ENCODE results near the gene MIB2. TPM values are rescaled to one million over a fixed set of nuclear protein-coding genes. Genes with fewer than 3 reads are reported as not detected.

Gene MIB2
- total RNA-seq, 2 experiments from 2014 or later, result 58.3 to 59.4 TPM

GRCh38 chr1:1669468-1670440 lies 54.5 kb downstream of the MIB2 start:
- CTCF ChIA-PET, result interaction anchor here (0.6 to 1.4 kb wide), 2 partner anchors 9 to 568 kb away, joined by 3 to 4 read pairs; no protein-coding TSS in a partner anchor
- intact Hi-C loops (cut with DNase I, micrococcal nuclease), result no loop called here
- H3K27ac ChIP-seq (ENCODE audit: low read depth in 1 of 2, low read length in 2 of 2), result no peak overlapping the region
- ATAC-seq (ENCODE audit: poor library complexity) (no peak), DNase-seq (no peak)
- Mint-ChIP-seq H3K4me1 (ENCODE audit: low read depth) (no peaks in the 10 kb centered on the region), H3K36me3 (ENCODE audit: low read depth) (peaks cover 35% of the 10 kb centered on the region), H3K4me3 (no peak overlapping the region), H3K9me3 (no peaks in the 10 kb centered on the region), H3K27me3 (no peaks in the 10 kb centered on the region), H3K27ac (no peak overlapping the region)
- H3K36me3 ChIP-seq (ENCODE audit: insufficient read depth, low read length), result peaks cover 66% of the 10 kb centered on the region
- H3K4me1 ChIP-seq (ENCODE audit: insufficient read depth, low read length), result no peaks in the 10 kb centered on the region
- H3K9me3 ChIP-seq (ENCODE audit: control insufficient read depth in 1 of 2, insufficient read depth in 1 of 2, low read length in 2 of 2), result no peaks in the 10 kb centered on the region
- no peak for TF ChIP-seq CTCF (IDR thresholded peaks at IDR 0.05)
- H3K4me3 ChIP-seq (ENCODE audit: low read length), result no peak overlapping the region
- POLR2A ChIA-PET, result interaction anchor here (1.1 kb wide), 1 partner anchor 115 kb away, joined by 3 read pairs; no protein-coding TSS in a partner anchor
- no peaks in the 10 kb centered on the region for H3K27me3 ChIP-seq (ENCODE audit: control insufficient read depth in 1 of 2, insufficient read depth in 2 of 2, low read length in 2 of 2)

GRCh38 chr1:1670866-1671265 lies 55.6 kb downstream of the MIB2 start:
- no peaks in the 10 kb centered on the region for H3K4me1 Mint-ChIP-seq (ENCODE audit: low read depth)
- intact Hi-C loops (cut with DNase I, micrococcal nuclease), result no loop called here
- Histone ChIP-seq H3K27me3 (ENCODE audit: control insufficient read depth in 1 of 2, insufficient read depth in 2 of 2, low read length in 2 of 2) (no peaks in the 10 kb centered on the region), H3K4me1 (ENCODE audit: insufficient read depth, low read length) (no peaks in the 10 kb centered on the region), H3K27ac (ENCODE audit: low read depth in 1 of 2, low read length in 2 of 2) (no peak overlapping the region), H3K9me3 (ENCODE audit: control insufficient read depth in 1 of 2, insufficient read depth in 1 of 2, low read length in 2 of 2) (no peaks in the 10 kb centered on the region), H3K36me3 (ENCODE audit: insufficient read depth, low read length) (peaks cover 56% of the 10 kb centered on the region), H3K4me3 (ENCODE audit: low read length) (no peak overlapping the region)
- H3K27me3 Mint-ChIP-seq, result no peaks in the 10 kb centered on the region
- POLR2A ChIA-PET, result no interaction called here
- DNase-seq, result no peak
- no peak overlapping the region for H3K4me3 Mint-ChIP-seq
- H3K36me3 Mint-ChIP-seq (ENCODE audit: low read depth), result peaks cover 35% of the 10 kb centered on the region
- no peaks in the 10 kb centered on the region for H3K9me3 Mint-ChIP-seq
- no peak for TF ChIP-seq CTCF (IDR thresholded peaks at IDR 0.05)
- CTCF ChIA-PET, result no interaction called here
- H3K27ac Mint-ChIP-seq, result no peak overlapping the region
- ATAC-seq (ENCODE audit: poor library complexity), result no peak

- TF ChIP-seq CTCF (IDR thresholded peaks at IDR 0.05), result no peak
- H3K27me3 Mint-ChIP-seq, result no peaks in the 10 kb centered on the region
- Histone ChIP-seq H3K9me3 (ENCODE audit: control insufficient read depth in 1 of 2, insufficient read depth in 1 of 2, low read length in 2 of 2) (no peaks in the 10 kb centered on the region), H3K27ac (ENCODE audit: low read depth in 1 of 2, low read length in 2 of 2) (no peak overlapping the region), H3K4me1 (ENCODE audit: insufficient read depth, low read length) (no peaks in the 10 kb centered on the region), H3K4me3 (ENCODE audit: low read length) (no peak overlapping the region), H3K36me3 (ENCODE audit: insufficient read depth, low read length) (peaks cover 49% of the 10 kb centered on the region), H3K27me3 (ENCODE audit: control insufficient read depth in 1 of 2, insufficient read depth in 2 of 2, low read length in 2 of 2) (no peaks in the 10 kb centered on the region)
- H3K4me3 Mint-ChIP-seq, result no peak overlapping the region
- H3K4me1 Mint-ChIP-seq (ENCODE audit: low read depth), result no peaks in the 10 kb centered on the region
- no peaks in the 10 kb centered on the region for H3K9me3 Mint-ChIP-seq
- peaks cover 30% of the 10 kb centered on the region for H3K36me3 Mint-ChIP-seq (ENCODE audit: low read depth)
- ATAC-seq (ENCODE audit: poor library complexity) (no peak), DNase-seq (no peak)
- H3K27ac Mint-ChIP-seq, result no peak overlapping the region
- ChIA-PET POLR2A (no interaction called here), CTCF (no interaction called here)
- intact Hi-C loops (cut with DNase I, micrococcal nuclease), result no loop called here
Observed at GRCh38 chr1:1671365-1672119, 56.2 kb downstream of the MIB2 start.

Measured in CD4-positive, alpha-beta T cell (primary cell).